CD4-positive, alpha-beta T cell (primary cell): Measurements from ENCODE around the gene ZNF746. TPM values are rescaled to one million over a fixed set of nuclear protein-coding genes. Genes with fewer than 3 reads are reported as not detected.

Experiments used
- ATAC-seq: fragments of 200-7000 bp; cut with Tn5 transposase; one replicate; pipeline ENCODE4 v1.10.0; 2022; ENCODE audit warnings: mild to moderate bottlenecking; ENCODE audit not compliant: poor library complexity
- CTCF ChIA-PET: fragments of 350-600 bp; sonication (Branson Sonifier 250); formaldehyde crosslinking; loops from one replicate; lab custom pipeline; 2021; ENCODE audit warnings: antibody characterized with exemption, inconsistent platforms; lab: Charles Lee
- POLR2A ChIA-PET: fragments of 350-600 bp; sonication (Branson Sonifier 250); formaldehyde crosslinking; loops from one replicate; lab custom pipeline; 2021; ENCODE audit warnings: antibody characterized with exemption, inconsistent platforms; lab: Charles Lee
- DNase-seq, 14 experiments: peaks; one replicate each; pipeline ENCODE4 v3.0.0-alpha.2; 2013 to 2020; ENCODE audit warnings: mixed read lengths in 2 of 14
- H3K27ac ChIP-seq, 2 donors: one replicate each; pipeline versions ENCODE4 v1.5.1 to v1.7.0; 2013; ENCODE audit warnings: low read length in 2 of 2, low read depth in 1 of 2, mild to moderate bottlenecking in 1 of 2
- H3K27me3 ChIP-seq, 2 experiments: 1 replicate in 1 of 2; 2 replicates in 1 of 2; pipeline versions ENCODE4 v1.6.1 to v1.7.0; 2013; ENCODE audit warnings: low read length in 2 of 2, control low read depth in 1 of 2, mild to moderate bottlenecking in 1 of 2, moderate library complexity in 1 of 2; ENCODE audit not compliant: insufficient read depth in 2 of 2, control insufficient read depth in 1 of 2
- H3K36me3 ChIP-seq: one replicate; pipeline ENCODE4 v1.6.1; 2013; ENCODE audit warnings: low read length, control low read depth; ENCODE audit not compliant: insufficient read depth
- H3K4me1 ChIP-seq: one replicate; pipeline ENCODE4 v1.6.1; 2013; ENCODE audit warnings: low read length, control low read depth; ENCODE audit not compliant: insufficient read depth
- H3K4me3 ChIP-seq: one replicate; pipeline ENCODE4 v1.5.1; 2013; ENCODE audit warnings: mild to moderate bottlenecking, low read length, moderate library complexity
- H3K9me3 ChIP-seq, 2 experiments: 1 replicate in 1 of 2; 2 replicates in 1 of 2; pipeline versions ENCODE4 v1.6.1 to v1.7.0; 2013; ENCODE audit warnings: low read length in 2 of 2, mild to moderate bottlenecking in 2 of 2, control low read depth in 1 of 2, moderate library complexity in 1 of 2; ENCODE audit not compliant: control insufficient read depth in 1 of 2, insufficient read depth in 1 of 2
- H3K27ac Mint-ChIP-seq: one replicate; pipeline ENCODE4 v1.8.0; 2020; ENCODE audit warnings: mixed read lengths
- H3K27me3 Mint-ChIP-seq: one replicate; pipeline ENCODE4 v1.8.0; 2021; ENCODE audit warnings: mixed read lengths
- H3K36me3 Mint-ChIP-seq: one replicate; pipeline ENCODE4 v1.8.0; 2021; ENCODE audit warnings: low read depth, mixed read lengths
- H3K4me1 Mint-ChIP-seq: one replicate; pipeline ENCODE4 v1.8.0; 2021; ENCODE audit warnings: low read depth, mixed read lengths
- H3K4me3 Mint-ChIP-seq: one replicate; pipeline ENCODE4 v1.8.0; 2020; ENCODE audit warnings: mild to moderate bottlenecking, mixed read lengths
- H3K9me3 Mint-ChIP-seq: one replicate; pipeline ENCODE4 v1.8.0; 2020; ENCODE audit warnings: mixed read lengths
- intact Hi-C, 2 experiments: fragments of 100-400 bp; cut with DNase I in 1 of 2; cut with micrococcal nuclease in 1 of 2; formaldehyde crosslinking; loops; one replicate each; pipeline versions ENCODE4 v1.15.1 to v1.9.0; 2023 to 2025; cut with DNase I, micrococcal nuclease
- total RNA-seq, 174 experiments: library from RNA in 2 of 174; stranded (reverse) in 2 of 174; gene quantifications; one replicate each; pipeline ENCODE4 v1.2.3 and lab custom pipeline; 2021 to 2026
- TF ChIP-seq, protein P1 (sequence below): fragments of 200-600 bp; IDR thresholded peaks from one replicate; pipeline ENCODE4 v1.8.0; 2022; ENCODE audit warnings: antibody characterized with exemption, mild to moderate bottlenecking

Gene ZNF746
- total RNA-seq, 2 experiments from 2014 or later, result 28.4 to 30.3 TPM

DNA sequence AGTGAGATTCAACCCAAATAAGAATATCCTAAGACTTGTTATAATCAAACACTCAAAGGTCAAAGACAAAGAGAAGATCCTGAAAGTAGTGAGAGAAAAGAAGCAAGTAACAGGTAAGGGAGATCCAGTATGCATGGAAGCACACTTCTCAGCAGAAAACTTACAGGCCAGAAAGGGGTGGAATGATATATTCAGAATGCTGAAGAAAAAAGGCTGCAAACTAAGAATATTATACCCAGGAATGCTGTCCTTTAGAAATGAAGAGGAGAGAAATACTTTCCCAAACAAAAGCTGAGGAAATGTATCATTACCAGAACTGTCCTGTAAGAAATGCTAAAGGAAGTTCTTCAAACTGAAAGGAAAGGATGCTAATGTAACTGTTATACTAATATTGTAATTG is 12.6 kb upstream of the ZNF746 start:
- peaks cover 12% of the 10 kb centered on the region for H3K9me3 Mint-ChIP-seq
- ATAC-seq, result no peak
- ChIA-PET CTCF (no interaction called here), POLR2A (no interaction called here)
- peaks cover 21% of the 10 kb centered on the region for H3K36me3 Mint-ChIP-seq
- no peak for DNase-seq
- no peaks in the 10 kb centered on the region for H3K27me3 ChIP-seq
- no peaks in the 10 kb centered on the region for H3K36me3 ChIP-seq
- H3K27ac Mint-ChIP-seq, result no peak overlapping the region
- H3K4me1 ChIP-seq, result no peaks in the 10 kb centered on the region
- H3K27ac ChIP-seq, result no peak overlapping the region
- no peak overlapping the region for H3K4me3 ChIP-seq
- no peaks in the 10 kb centered on the region for H3K27me3 Mint-ChIP-seq
- H3K9me3 ChIP-seq, result peaks cover 14 to 33% of the 10 kb centered on the region in 2 experiments
- no peak overlapping the region for H3K4me3 Mint-ChIP-seq
- intact Hi-C loops, result no loop called here
- H3K4me1 Mint-ChIP-seq, result no peaks in the 10 kb centered on the region
- TF ChIP-seq, protein P1, sequence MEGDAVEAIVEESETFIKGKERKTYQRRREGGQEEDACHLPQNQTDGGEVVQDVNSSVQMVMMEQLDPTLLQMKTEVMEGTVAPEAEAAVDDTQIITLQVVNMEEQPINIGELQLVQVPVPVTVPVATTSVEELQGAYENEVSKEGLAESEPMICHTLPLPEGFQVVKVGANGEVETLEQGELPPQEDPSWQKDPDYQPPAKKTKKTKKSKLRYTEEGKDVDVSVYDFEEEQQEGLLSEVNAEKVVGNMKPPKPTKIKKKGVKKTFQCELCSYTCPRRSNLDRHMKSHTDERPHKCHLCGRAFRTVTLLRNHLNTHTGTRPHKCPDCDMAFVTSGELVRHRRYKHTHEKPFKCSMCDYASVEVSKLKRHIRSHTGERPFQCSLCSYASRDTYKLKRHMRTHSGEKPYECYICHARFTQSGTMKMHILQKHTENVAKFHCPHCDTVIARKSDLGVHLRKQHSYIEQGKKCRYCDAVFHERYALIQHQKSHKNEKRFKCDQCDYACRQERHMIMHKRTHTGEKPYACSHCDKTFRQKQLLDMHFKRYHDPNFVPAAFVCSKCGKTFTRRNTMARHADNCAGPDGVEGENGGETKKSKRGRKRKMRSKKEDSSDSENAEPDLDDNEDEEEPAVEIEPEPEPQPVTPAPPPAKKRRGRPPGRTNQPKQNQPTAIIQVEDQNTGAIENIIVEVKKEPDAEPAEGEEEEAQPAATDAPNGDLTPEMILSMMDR, result no peak

DNA sequence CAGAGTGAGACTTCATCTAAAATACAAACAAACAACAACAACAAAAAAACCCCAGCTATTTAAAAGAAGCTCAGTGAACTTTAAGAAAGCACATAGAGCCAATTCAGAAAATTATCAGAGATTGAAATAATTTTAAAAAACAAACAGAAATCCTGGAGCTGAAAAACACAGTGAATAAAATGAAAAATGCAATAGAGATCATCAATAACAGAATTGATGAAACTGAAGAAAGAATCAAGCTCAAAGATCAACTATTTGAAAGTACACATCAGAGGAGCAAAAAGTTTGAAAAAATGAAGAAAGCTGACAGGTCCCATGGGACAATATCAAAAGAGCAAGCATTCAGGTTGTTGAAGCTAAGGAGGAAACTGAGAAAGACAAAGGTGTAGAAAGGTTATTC is 12.2 kb upstream of the ZNF746 start:
- no peak overlapping the region for H3K27ac Mint-ChIP-seq
- H3K27me3 ChIP-seq, result no peaks in the 10 kb centered on the region
- ATAC-seq, result no peak
- DNase-seq, result no peak
- H3K9me3 Mint-ChIP-seq, result peaks cover 12% of the 10 kb centered on the region
- H3K9me3 ChIP-seq, result peaks cover 14 to 33% of the 10 kb centered on the region in 2 experiments
- H3K27me3 Mint-ChIP-seq, result no peaks in the 10 kb centered on the region
- no peaks in the 10 kb centered on the region for H3K4me1 ChIP-seq
- H3K4me3 ChIP-seq, result no peak overlapping the region
- no peaks in the 10 kb centered on the region for H3K36me3 ChIP-seq
- peaks cover 21% of the 10 kb centered on the region for H3K36me3 Mint-ChIP-seq
- TF ChIP-seq, protein P1, result no peak
- intact Hi-C loops, result loop anchor here in 1 of 2 experiments (10.0 kb wide), 1 partner anchor 115 kb away; no protein-coding TSS in a partner anchor
- H3K27ac ChIP-seq, result no peak overlapping the region
- H3K4me3 Mint-ChIP-seq, result no peak overlapping the region
- ChIA-PET CTCF (no interaction called here), POLR2A (no interaction called here)
- no peaks in the 10 kb centered on the region for H3K4me1 Mint-ChIP-seq

DNA sequence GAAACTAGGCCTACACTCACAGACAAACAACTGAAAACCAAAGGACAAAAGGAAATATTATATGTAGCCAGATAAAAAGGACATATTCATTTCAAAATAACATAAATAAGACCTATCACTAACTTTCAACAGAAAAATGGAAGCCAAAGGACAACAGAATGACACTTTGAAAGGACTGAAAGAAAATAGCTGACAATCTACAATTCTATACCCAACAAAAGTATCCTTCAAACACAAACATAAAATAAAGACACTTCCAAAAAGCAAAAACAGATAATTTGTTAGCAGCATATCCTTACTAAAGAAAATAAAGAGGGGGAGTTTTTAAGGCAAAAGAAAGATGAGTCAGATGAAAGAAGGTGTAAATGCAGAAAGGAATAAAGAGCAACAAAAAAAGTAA is 7.9 kb upstream of the ZNF746 start:
- intact Hi-C loops, result loop anchor here in 1 of 2 experiments (10.0 kb wide), 1 partner anchor 119 kb away; no protein-coding TSS in a partner anchor
- ATAC-seq, result no peak
- TF ChIP-seq, protein P1, result no peak
- Mint-ChIP-seq H3K27ac (no peak overlapping the region), H3K36me3 (peaks cover 13% of the 10 kb centered on the region), H3K4me1 (no peaks in the 10 kb centered on the region), H3K27me3 (no peaks in the 10 kb centered on the region), H3K9me3 (peaks cover 6% of the 10 kb centered on the region), H3K4me3 (no peak overlapping the region)
- Histone ChIP-seq H3K9me3 (peaks cover 14 to 19% of the 10 kb centered on the region in 2 experiments), H3K36me3 (no peaks in the 10 kb centered on the region), H3K4me1 (no peaks in the 10 kb centered on the region), H3K27me3 (no peaks in the 10 kb centered on the region), H3K4me3 (no peak overlapping the region), H3K27ac (no peak overlapping the region)
- CTCF ChIA-PET, result no interaction called here
- POLR2A ChIA-PET, result no interaction called here
- no peak for DNase-seq
